NT2/D1 (cell line): Measurements from ENCODE around the gene JAKMIP3.

ENCODE experiments used
- SUZ12 ChIP-seq: IDR thresholded peaks from 2 replicates; pipeline ENCODE4 v1.6.1; 2011; ENCODE audit not compliant: insufficient read length, insufficient read depth; ENCODE audit errors: extremely low read depth
- YY1 ChIP-seq: IDR thresholded peaks from 2 replicates; pipeline ENCODE4 v1.6.1; 2011; ENCODE audit not compliant: insufficient read length, insufficient read depth
- ZNF274 ChIP-seq: IDR thresholded peaks from 2 replicates; pipeline ENCODE4 v1.6.1; 2011; ENCODE audit warnings: mild to moderate bottlenecking, low read depth, low read length

GRCh38 chr10:132058793-132059759, 6.7 kb upstream of the JAKMIP3 start:
- TF ChIP-seq ZNF274 (no peak), YY1 (no peak), SUZ12 (no peak)
